ENCODE data around the gene EML5. TPM values are rescaled to one million over a fixed set of nuclear protein-coding genes. Genes with fewer than 3 reads are reported as not detected.

Gene EML5
- total RNA-seq, 1 experiment from 2014 or later: 0.85 TPM

GRCh38 chr14:88562831-88563686 lies 229.7 kb downstream of the EML5 start, which contains the start of gene ZC3H14 (continued):
- TF ChIP-seq SMAD3 (CRISPR knock-in tag; IDR thresholded peaks at IDR 0.05; ENCODE audit: borderline replicate concordance) (no peak), ELF4 (CRISPR knock-in tag; IDR thresholded peaks at IDR 0.05; ENCODE audit: low read depth) (0 out of 2 replicates have a peak, but pooled peaks have one; percentile 17), SP1 (CRISPR knock-in tag; conservative IDR thresholded peaks at IDR 0.05) (peak; percentile 84), NFATC4 (CRISPR knock-in tag; IDR thresholded peaks at IDR 0.05) (no peak), TEAD1 (CRISPR knock-in tag; IDR thresholded peaks at IDR 0.05) (no peak; the same call in none of the 2 replicates), ATF6 (CRISPR knock-in tag; IDR thresholded peaks at IDR 0.05) (no peak), MYBL2 (CRISPR knock-in tag; IDR thresholded peaks at IDR 0.05) (peak; percentile 83; the same call in 1 of the 2 replicates), FOXP1 (CRISPR knock-in tag; IDR thresholded peaks at IDR 0.05; ENCODE audit: borderline replicate concordance) (0 out of 2 replicates have a peak, but pooled peaks have one; percentile 58), SOX15 (CRISPR knock-in tag; IDR thresholded peaks at IDR 0.05) (no peak), FOXJ3 (CRISPR knock-in tag; IDR thresholded peaks at IDR 0.05; ENCODE audit: borderline replicate concordance) (no peak), RORB (CRISPR knock-in tag; IDR thresholded peaks at IDR 0.05) (no peak), CBFB (CRISPR knock-in tag; IDR thresholded peaks at IDR 0.05; ENCODE audit: low read depth) (peak; percentile 85; the same call in 1 of the 2 replicates), ZBTB21 (CRISPR knock-in tag; IDR thresholded peaks at IDR 0.05; ENCODE audit: borderline replicate concordance) (peak; percentile 50; the same call in 1 of the 2 replicates), ZNF232 (CRISPR knock-in tag; IDR thresholded peaks at IDR 0.05) (0 out of 2 replicates have a peak, but pooled peaks have one; percentile 90)
- TF ChIP-seq, protein P1, sequence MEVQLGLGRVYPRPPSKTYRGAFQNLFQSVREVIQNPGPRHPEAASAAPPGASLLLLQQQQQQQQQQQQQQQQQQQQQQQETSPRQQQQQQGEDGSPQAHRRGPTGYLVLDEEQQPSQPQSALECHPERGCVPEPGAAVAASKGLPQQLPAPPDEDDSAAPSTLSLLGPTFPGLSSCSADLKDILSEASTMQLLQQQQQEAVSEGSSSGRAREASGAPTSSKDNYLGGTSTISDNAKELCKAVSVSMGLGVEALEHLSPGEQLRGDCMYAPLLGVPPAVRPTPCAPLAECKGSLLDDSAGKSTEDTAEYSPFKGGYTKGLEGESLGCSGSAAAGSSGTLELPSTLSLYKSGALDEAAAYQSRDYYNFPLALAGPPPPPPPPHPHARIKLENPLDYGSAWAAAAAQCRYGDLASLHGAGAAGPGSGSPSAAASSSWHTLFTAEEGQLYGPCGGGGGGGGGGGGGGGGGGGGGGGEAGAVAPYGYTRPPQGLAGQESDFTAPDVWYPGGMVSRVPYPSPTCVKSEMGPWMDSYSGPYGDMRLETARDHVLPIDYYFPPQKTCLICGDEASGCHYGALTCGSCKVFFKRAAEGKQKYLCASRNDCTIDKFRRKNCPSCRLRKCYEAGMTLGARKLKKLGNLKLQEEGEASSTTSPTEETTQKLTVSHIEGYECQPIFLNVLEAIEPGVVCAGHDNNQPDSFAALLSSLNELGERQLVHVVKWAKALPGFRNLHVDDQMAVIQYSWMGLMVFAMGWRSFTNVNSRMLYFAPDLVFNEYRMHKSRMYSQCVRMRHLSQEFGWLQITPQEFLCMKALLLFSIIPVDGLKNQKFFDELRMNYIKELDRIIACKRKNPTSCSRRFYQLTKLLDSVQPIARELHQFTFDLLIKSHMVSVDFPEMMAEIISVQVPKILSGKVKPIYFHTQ (CRISPR knock-in tag; IDR thresholded peaks at IDR 0.05): no peak
- TF ChIP-seq, protein P2, sequence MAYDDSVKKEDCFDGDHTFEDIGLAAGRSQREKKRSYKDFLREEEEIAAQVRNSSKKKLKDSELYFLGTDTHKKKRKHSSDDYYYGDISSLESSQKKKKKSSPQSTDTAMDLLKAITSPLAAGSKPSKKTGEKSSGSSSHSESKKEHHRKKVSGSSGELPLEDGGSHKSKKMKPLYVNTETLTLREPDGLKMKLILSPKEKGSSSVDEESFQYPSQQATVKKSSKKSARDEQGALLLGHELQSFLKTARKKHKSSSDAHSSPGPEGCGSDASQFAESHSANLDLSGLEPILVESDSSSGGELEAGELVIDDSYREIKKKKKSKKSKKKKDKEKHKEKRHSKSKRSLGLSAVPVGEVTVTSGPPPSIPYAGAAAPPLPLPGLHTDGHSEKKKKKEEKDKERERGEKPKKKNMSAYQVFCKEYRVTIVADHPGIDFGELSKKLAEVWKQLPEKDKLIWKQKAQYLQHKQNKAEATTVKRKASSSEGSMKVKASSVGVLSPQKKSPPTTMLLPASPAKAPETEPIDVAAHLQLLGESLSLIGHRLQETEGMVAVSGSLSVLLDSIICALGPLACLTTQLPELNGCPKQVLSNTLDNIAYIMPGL (CRISPR knock-in tag; IDR thresholded peaks at IDR 0.05): peak; percentile 99
- TF ChIP-seq, protein P3, sequence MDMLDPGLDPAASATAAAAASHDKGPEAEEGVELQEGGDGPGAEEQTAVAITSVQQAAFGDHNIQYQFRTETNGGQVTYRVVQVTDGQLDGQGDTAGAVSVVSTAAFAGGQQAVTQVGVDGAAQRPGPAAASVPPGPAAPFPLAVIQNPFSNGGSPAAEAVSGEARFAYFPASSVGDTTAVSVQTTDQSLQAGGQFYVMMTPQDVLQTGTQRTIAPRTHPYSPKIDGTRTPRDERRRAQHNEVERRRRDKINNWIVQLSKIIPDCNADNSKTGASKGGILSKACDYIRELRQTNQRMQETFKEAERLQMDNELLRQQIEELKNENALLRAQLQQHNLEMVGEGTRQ (CRISPR knock-in tag; IDR thresholded peaks at IDR 0.05): no peak
- TF ChIP-seq, protein P4, sequence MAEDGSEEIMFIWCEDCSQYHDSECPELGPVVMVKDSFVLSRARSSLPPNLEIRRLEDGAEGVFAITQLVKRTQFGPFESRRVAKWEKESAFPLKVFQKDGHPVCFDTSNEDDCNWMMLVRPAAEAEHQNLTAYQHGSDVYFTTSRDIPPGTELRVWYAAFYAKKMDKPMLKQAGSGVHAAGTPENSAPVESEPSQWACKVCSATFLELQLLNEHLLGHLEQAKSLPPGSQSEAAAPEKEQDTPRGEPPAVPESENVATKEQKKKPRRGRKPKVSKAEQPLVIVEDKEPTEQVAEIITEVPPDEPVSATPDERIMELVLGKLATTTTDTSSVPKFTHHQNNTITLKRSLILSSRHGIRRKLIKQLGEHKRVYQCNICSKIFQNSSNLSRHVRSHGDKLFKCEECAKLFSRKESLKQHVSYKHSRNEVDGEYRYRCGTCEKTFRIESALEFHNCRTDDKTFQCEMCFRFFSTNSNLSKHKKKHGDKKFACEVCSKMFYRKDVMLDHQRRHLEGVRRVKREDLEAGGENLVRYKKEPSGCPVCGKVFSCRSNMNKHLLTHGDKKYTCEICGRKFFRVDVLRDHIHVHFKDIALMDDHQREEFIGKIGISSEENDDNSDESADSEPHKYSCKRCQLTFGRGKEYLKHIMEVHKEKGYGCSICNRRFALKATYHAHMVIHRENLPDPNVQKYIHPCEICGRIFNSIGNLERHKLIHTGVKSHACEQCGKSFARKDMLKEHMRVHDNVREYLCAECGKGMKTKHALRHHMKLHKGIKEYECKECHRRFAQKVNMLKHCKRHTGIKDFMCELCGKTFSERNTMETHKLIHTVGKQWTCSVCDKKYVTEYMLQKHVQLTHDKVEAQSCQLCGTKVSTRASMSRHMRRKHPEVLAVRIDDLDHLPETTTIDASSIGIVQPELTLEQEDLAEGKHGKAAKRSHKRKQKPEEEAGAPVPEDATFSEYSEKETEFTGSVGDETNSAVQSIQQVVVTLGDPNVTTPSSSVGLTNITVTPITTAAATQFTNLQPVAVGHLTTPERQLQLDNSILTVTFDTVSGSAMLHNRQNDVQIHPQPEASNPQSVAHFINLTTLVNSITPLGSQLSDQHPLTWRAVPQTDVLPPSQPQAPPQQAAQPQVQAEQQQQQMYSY (CRISPR knock-in tag; IDR thresholded peaks at IDR 0.05): 0 out of 2 replicates have a peak, but pooled peaks have one; percentile 23
- TF ChIP-seq, protein P5, sequence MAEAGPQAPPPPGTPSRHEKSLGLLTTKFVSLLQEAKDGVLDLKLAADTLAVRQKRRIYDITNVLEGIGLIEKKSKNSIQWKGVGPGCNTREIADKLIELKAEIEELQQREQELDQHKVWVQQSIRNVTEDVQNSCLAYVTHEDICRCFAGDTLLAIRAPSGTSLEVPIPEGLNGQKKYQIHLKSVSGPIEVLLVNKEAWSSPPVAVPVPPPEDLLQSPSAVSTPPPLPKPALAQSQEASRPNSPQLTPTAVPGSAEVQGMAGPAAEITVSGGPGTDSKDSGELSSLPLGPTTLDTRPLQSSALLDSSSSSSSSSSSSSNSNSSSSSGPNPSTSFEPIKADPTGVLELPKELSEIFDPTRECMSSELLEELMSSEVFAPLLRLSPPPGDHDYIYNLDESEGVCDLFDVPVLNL (CRISPR knock-in tag; IDR thresholded peaks at IDR 0.05; ENCODE audit: borderline replicate concordance, low read depth): 0 out of 2 replicates have a peak, but pooled peaks have one; percentile 40
- TF ChIP-seq, protein P6, sequence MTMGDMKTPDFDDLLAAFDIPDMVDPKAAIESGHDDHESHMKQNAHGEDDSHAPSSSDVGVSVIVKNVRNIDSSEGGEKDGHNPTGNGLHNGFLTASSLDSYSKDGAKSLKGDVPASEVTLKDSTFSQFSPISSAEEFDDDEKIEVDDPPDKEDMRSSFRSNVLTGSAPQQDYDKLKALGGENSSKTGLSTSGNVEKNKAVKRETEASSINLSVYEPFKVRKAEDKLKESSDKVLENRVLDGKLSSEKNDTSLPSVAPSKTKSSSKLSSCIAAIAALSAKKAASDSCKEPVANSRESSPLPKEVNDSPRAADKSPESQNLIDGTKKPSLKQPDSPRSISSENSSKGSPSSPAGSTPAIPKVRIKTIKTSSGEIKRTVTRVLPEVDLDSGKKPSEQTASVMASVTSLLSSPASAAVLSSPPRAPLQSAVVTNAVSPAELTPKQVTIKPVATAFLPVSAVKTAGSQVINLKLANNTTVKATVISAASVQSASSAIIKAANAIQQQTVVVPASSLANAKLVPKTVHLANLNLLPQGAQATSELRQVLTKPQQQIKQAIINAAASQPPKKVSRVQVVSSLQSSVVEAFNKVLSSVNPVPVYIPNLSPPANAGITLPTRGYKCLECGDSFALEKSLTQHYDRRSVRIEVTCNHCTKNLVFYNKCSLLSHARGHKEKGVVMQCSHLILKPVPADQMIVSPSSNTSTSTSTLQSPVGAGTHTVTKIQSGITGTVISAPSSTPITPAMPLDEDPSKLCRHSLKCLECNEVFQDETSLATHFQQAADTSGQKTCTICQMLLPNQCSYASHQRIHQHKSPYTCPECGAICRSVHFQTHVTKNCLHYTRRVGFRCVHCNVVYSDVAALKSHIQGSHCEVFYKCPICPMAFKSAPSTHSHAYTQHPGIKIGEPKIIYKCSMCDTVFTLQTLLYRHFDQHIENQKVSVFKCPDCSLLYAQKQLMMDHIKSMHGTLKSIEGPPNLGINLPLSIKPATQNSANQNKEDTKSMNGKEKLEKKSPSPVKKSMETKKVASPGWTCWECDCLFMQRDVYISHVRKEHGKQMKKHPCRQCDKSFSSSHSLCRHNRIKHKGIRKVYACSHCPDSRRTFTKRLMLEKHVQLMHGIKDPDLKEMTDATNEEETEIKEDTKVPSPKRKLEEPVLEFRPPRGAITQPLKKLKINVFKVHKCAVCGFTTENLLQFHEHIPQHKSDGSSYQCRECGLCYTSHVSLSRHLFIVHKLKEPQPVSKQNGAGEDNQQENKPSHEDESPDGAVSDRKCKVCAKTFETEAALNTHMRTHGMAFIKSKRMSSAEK (CRISPR knock-in tag; IDR thresholded peaks at IDR 0.05; ENCODE audit: borderline replicate concordance): no peak
